DMS153 (cell line): ENCODE results near the gene MTUS2.
"Not testable (repeated sequence)": the region's sequence is repeated elsewhere in the genome, so short reads cannot be mapped to it uniquely, and the experiment has no call there.

Experiments
- DNase-seq: peaks from one replicate; lab custom pipeline; 2025; lab: John Stamatoyannopoulos, UW

Gene MTUS2

DNA sequence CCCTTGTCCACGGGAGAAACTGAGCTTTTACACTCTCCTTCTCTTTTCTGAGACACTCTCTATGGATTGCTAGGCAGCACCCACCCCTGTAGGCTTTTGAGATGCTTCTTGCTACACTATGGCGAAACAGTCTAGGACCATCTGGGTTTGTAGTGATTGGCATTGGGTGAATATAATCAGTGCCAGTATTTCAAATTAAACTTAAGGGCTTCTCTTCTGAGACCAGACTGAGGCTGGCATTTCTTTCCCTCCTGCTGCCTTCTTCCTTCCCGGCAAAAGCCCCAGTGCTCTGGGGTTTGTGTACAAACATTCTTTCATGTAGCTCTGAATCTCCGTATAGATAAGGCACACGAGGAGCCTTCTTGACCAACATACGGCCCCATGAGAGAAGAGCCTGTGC lies 498.6 kb downstream of the MTUS2 start:
- no peak for DNase-seq

DNA sequence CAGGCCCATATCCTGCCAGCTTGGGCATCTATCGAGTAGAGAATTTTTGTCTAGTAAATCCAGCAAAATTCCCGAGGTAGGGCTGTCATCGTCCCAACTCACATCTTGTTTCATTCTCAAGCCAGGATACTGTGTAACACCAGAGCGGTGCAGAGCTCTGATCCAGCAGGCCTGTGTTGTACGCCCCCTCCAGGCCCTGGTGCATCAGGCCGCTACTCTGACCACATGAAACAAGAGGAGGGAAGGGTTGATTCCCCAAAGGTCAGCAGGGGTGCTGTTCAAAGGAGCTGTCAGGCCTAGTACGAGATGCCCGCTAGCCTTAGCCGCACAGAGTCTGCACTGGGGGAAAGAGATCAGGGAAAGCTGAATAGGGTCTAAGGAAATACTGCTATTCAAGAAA lies 499.3 kb downstream of the MTUS2 start:
- DNase-seq = no peak

DNA sequence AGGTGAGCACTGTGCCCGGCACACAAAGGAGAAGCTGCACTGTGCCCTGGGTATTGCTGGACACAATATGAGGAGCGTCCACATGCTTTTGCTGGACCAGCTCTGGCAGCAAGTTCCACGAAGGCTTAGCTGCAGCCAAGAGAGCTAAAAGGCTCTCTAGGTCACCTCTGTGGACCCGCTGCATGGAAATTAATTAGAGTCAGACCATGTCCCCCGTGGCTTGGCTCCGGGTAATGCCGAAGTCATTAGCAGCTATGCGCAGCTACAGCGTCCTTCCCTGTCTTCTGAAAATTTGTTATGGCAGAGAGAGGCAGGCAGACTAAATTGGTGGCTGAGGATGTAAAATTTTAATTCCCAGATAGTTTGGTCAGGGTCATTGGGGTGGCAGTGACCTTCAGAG lies 503.8 kb downstream of the MTUS2 start:
- no peak for DNase-seq

DNA sequence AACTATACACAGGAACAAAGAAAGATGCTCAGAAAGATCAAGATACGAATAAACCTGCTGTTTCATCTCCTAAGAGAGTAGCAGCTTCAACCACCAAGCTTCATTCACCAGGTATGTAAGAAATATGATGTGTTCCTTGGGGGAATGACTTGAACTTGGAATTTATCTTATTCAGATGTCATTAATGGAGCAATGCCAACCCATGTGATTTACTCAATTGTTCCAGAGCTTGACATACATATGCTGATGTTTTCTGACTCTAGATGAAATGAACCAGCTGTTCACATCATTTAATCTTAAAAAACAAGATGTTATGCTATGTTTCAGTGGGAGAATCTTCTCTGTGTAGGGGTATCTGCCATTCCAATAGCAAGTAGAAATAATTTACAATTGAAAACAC lies 504.5 kb downstream of the MTUS2 start:
- DNase-seq = no peak

DNA sequence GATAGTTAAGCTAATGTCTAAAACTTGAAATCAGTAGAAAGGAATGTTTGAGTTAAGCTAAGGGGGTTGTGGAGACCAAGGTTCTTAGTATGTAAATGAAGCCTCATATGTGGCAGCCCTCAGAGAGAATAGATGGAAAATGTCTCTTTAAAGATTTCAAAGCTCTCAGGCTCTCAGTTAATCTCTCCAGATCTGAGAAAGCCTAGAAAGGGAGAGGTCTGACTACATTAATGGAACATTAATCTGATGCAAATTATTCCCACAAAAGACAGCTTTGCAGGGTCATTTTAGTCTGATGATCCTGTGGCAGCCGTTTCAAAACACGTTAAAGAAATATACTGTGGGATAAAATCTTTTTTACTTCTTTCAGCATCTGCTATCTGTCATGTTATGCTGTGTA lies 508.4 kb downstream of the MTUS2 start:
- no peak for DNase-seq

DNA sequence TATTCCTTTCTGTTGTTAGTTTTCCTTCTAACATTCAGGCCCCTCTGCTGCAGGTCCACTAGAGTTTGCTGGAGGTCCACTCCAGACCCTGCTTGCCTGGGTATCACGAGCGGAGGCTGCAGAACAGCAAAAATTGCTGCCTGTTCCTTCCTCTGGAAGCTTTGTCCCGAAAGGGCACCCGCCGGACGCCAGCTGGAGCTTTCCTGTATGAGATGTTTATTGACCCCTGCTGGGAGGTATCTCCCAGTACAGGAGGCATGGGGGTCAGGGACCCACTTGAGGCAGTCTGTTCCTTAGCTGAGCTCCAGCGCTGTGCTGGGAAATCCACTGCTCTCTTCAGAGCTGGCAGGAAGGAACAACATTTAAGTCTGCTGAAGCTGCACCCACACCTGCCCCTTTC lies 516.2 kb downstream of the MTUS2 start:
- no peak for DNase-seq

DNA sequence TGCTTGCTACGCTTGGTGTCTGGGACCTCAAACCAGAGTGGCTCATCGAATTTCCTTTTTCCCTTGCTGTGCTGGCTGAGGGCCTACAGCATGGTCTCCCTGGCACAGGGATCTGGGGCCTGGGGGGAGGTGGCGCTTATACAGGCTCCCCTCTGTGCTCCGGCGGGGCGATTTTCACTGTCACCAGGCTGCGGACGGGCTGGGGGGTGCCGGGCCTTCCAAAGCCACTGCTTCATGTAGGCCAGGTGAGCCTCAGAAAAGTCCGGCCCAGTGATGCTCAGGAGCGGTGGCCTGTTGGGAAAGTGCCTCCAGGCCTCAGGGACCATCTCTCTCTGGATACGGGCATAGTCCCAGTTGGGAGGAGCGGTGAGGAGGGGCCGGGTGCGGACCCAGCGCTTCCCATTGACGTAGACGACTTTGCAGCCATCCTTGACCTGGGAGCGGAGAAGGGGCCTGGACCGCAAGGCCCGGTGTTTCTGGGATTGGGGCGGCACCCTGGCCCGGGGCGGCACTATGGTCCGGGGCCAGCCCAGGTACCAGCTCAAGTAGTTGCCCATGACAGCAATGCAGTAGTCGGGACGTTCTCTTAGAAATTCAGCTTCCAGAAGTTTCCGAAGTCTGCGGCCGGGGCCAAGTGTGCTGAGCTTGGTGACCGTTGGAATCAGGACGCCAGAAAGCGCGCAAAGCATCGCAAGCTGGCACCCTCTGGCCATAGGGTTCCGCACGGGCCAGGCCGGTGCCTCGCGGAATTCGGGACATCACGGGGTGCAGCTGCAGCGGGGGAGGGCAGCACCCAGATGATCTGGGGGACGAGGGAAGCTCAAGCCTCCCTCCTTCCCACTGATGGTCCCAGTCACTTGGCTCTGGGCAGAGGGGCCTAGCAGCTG lies 519.5 kb downstream of the MTUS2 start:
- DNase-seq = no peak

DNA sequence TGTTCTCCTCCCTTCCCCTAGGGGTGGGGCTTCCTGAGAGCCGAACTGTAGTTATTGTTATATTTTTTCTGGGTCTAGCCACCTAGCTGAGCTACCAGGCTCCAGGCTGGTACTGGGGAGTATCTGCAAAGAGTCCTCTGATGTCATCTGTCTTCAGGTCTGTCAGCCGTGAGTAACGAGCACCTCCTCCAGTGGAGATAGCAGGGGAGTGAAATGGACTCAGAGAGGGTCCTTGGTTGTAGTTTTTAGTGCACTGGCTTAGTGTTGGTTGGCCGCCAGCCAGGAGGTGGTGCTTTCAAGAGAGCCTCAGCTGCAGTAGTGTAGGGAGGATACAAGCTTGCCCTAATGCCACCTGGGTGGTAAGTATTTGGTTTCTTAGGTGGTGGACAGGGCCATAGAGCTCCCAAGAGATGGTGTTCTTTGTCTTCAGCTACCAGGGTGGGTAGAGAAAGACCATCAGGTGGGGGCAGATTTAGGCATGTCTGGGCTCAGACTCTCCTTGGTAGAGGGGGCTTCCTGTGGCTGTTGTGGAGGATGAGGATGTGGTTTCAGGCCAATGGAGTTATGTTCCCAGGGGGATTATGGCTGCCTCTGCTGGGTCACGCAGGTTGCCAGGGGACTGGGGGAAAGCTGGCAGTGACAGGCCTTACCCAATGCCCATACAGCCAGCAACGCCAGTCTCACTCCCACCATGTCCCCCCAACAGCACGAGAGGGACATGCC lies 525.9 kb downstream of the MTUS2 start:
- DNase-seq = not testable (repeated sequence)

DNA sequence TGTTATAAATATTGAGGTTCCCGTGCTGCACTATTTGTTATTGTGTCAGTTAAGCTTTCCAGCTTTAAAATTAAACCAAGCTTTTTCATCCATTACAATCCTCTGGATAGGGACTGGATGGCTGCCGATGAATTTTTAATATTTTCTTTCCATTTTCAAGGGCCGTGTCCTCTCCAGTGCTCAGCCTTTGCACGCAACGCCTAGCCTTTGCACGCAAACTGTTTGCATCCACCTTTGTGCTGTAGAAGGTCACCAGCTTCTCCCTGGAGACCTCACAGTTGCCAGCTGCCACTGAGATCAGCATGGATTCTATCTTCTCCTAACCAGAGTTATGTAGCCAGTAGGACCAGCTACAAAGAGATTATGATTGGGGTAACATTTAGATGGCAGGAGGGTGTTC lies 534.9 kb downstream of the MTUS2 start:
- no peak for DNase-seq

DNA sequence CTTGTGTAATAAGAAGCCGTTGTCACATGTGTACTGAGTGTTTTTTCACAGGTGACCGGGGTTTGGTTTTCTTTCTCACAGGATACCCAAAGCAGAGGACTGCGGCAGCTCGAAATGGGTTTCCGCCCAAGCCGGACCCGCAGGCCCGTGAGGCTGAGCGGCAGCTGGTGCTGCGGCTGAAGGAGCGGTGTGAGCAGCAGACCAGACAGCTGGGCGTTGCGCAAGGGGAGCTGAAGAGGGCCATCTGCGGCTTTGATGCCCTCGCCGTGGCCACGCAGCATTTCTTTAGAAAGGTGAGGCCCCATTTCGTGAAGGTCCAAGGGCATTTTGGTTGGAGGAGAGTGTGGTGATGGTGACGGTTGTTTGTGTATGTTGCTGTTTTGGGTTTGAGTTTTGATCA lies 539.0 kb downstream of the MTUS2 start:
- no peak for DNase-seq

DNA sequence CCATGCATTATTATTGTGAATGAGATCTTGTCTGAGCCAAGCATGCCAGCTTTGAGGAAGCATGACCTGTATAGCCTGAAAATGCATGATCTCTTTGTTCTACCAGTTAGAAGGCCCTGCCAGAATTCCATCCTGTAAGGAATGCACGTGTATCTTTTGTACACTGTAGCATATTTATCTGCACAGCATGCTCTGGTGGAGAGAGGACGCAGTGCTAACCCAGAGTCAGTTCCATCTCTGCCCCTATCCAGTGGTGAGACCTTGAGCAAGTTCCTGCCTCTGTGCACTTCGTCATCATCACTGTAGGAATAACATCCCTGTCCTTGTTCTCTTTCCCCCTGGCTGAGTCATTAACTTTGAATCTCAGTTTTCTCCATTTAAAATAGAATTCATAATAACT lies 541.6 kb downstream of the MTUS2 start:
- no peak for DNase-seq

DNA sequence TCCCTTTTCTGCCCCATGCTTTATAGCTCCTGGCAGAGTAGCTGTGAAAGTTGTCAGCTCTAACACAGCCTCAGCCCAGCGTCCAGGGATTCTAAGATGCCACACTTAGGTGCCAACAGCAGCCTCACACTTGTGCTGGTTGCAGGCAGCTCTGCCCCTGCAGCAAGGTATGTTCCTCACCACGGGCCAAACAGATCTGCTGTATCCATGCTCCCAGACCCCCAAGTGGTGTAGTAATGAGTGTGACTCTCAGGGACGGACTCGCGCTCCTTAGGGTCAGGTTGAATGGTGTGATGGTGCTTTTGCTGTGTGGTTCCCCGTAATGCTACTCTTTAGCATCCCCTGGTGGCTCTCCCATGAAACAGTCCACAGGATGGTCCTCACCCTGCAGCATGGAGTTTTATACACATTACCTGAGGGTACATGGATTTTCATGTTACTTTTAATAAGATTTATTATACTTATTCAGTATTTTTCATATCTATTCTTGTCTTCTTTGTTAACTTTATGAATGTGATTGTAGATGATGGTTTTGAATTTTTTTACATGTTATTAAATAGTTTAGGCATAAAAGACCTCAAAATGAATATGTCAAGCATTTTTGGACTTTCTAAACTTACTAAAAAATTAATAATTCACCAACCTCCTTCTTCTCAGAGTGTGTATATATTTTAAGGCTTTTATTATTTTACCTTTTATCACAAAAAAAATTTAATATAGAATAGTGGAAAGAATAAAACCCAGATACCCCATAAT lies 542.9 kb downstream of the MTUS2 start:
- DNase-seq = peak; percentile 10

DNA sequence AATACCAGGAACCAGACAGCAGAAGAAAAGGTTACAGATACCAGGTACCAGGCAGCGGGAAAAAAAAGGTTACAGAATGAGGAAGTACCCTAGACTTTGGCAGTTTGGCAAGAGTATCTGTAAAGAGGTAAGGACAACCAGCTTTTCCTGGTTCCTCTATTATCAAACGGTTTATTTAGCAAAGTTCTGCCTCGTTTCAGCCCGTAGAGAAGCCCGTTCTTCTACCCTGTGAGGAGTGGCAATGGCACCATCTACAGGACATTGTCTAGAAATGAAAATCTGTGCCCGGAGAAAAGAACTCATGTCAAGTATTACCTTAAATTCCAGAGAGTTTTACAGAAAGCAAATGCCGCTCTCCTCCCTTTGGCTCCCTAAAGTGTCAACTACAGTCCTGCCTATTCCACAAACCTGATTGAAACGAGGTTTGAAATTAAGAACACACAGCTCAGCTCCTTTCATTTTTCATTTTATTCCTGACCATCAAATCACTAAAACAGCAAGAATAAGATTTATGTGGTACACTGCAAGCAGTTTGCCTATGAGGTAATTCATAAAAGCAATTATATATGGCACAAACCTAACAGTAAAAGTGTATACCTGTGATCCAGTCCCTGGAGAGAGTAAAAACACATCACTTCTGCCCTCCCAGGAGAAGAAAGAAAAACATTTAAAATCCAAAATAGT lies 549.1 kb downstream of the MTUS2 start:
- DNase-seq = peak; percentile 11

DNA sequence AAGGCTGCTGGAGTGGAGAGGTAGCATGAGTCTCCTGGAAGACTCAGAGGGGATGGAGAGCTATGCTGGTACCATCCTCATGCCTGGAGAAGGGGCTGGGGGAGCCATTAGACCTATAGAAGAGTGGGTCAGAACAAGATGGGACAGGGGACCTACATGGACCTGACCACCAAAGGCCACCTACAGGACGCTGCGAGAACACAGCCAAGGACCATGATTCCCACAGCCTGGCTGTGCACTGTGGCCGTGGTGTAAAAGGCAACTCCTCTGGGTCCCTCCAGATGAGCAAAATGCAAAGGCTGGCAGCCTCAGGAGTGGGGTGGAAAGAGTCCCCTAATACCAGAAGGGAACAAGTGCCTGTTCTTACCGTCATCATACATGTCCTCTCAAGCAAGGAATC lies 559.1 kb downstream of the MTUS2 start:
- DNase-seq = no peak

DNA sequence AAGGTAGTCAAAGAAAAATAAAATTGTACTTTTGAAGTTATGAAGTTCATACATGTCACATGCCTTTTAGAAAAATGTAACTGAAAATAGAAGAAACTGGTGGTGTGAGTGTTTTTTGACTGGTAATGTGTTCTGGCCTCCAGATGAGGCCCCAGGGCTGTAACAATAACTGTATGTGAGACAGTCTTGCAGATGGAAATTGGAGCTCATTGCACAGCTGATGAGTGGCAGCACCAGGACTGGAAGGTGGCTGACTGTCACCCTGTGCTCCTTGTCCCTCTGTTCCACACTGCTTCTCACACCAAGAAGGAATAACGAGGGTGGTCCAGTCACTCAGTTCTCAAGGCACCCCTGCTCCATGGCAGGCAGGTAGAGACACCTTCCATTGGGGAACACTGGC lies 559.7 kb downstream of the MTUS2 start:
- no peak for DNase-seq

DNA sequence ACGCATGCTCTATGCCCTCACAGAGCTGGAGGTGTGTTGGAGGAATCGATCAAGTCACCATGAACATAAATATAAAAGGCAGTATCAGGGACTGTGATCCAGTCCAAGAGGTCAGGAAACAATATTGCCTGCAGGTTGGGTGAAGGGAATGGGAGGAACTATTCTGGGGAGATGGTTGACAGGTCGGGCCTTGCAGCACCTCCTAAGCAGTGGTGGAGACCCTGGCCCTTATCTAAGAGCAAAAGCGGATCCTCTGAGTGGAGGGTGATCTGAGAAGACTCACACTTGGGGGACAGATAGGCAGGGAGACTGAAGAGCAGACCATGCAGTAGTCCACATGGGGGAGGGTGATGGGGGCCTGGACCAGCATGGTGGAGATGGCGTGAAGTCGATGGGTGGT lies 561.9 kb downstream of the MTUS2 start:
- no peak for DNase-seq

DNA sequence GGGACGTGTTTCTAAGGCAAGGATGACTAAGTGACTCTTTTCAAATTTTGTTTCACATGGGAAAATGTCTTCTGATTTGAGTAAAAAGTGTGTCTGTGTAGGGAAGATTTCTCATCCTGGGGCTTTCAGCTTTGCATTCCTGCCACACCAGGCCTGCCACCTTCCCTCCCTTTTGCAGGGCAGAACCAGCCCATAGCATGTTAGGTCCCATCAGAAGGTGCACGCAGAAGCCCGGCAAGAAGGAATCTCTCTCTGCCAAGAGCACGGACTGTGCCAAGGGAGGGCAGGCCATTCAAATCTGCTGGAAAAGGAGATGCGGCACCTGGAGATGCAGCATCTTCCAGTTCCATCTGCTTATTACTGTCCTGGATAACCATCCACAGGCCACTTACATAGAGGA lies 563.3 kb downstream of the MTUS2 start:
- no peak for DNase-seq

DNA sequence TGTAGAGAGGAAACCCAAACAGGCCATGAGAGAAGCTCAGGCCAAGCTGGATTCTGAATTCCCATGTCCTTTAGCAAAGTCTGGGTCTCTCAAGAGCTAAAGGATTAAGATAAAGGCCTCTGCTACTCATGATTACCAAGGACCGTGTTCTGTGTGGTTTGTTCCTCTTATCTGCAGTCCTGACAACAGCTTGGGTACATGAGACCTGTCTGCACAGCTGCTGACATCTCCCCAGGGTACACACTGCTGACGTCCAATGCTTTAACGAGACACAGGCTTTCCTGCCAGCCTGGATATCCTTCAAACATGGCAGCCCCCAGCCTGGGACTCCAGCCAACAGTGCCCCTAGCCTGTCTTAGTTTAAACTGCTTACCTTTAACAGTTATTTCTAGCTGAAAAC lies 564.3 kb downstream of the MTUS2 start:
- peak; percentile 9 for DNase-seq

DNA sequence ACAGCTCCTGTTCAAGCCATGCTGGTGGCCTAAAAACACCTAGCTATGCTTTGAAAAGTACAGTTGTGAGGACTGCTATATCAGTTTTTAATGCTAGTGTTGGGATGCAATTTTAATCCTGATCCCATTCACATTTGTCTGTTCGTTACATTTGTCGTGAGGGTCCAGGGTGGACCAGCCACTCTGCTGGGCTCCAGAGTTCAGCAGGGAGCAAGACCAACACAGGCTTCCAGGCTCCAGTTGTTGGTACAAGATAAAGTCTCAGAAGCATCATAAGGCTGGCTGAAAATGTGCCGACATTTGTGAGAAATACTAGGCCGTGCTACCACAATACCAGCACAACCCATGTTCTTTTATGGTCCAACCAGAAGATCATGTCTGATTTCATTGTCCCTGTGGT lies 564.7 kb downstream of the MTUS2 start:
- DNase-seq = no peak

DNA sequence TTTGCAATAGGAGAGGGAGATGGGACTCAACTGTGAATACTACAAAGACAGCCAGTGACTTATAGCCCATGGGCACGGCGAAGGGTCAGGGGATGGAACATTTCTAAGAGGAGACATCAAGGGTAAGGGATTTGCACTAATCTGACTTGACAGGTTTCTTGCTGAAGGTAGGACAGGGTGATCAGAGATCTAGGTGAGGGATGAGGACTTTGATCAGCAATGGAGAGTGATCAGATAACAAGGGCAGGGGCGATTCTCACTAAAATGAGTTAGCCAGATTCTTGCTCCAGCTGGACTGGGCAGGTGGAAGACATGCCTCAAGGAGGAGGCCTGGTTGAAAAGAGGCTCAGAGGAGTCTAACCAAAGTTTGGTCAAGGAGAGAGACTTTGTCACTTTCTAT lies 566.1 kb downstream of the MTUS2 start:
- no peak for DNase-seq

DNA sequence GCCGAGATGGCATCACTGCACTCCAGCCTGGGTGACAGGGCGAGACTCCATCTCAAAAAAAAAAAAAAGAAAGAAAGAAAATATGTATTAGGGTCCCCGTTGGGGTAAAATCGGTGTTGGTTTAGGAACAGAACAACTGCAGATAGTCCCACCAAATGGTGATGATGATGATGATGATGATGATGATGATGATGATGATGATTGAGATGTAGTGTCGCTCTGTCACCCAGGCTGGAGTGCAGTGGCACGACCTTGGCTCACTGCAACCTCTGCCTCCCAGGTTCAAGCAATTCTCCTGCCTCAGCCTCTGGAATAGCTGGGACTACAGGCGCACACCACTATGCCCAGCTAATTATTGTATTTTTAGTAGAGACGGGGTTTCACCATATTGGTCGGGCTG lies 570.5 kb downstream of the MTUS2 start:
- DNase-seq = not testable (repeated sequence)

DNA sequence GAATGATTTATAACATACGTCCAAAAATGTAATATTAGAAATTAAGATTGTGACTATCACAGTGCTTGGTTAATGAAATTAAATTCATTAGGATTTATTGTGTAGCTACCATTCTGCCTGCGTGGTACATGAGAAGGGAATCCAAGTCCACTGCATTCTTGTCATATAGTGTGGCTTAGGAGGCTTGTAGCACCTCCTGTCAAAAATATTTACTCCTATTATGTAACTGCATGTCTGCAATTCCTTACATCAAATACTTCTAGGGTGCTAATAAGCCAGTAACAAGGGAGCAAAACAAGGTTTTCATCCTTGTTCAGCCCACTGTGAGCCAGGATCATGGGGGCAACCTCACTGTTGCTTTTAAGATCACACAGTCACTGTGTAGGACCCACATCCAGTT lies 576.3 kb downstream of the MTUS2 start:
- no peak for DNase-seq
